ENCODE data around the gene SIGLECL1. TPM values are rescaled to one million over a fixed set of nuclear protein-coding genes. Genes with fewer than 3 reads are reported as not detected.

SIGLECL1 gene
- not detected for total RNA-seq

- 81 to 84% methylated on average over 14 to 22 of the region's 23 CpGs for WGBS, 2 donors
- intact Hi-C loops (cut with DNase I) = no loop called here
Measured at GRCh38 chr19:51250786-51251467, at the start of gene SIGLECL1. SIGLECL1 (plus strand) TSS chr19:51251080; CDS start chr19:51264073, 12,993 bp downstream.

GRCh38 chr19:51201712-51202111 is 49.2 kb upstream of the SIGLECL1 start:
- no peaks in the 10 kb centered on the region for H3K36me3 ChIP-seq (replicated peaks in 1 of 2; ENCODE audit: insufficient read depth in 1 of 2, low read depth in 2 of 2)
- H3K27ac ChIP-seq = no peak overlapping the region
- no peak for TF ChIP-seq POLR2A (IDR thresholded peaks at IDR 0.05)
- TF ChIP-seq, protein P1, sequence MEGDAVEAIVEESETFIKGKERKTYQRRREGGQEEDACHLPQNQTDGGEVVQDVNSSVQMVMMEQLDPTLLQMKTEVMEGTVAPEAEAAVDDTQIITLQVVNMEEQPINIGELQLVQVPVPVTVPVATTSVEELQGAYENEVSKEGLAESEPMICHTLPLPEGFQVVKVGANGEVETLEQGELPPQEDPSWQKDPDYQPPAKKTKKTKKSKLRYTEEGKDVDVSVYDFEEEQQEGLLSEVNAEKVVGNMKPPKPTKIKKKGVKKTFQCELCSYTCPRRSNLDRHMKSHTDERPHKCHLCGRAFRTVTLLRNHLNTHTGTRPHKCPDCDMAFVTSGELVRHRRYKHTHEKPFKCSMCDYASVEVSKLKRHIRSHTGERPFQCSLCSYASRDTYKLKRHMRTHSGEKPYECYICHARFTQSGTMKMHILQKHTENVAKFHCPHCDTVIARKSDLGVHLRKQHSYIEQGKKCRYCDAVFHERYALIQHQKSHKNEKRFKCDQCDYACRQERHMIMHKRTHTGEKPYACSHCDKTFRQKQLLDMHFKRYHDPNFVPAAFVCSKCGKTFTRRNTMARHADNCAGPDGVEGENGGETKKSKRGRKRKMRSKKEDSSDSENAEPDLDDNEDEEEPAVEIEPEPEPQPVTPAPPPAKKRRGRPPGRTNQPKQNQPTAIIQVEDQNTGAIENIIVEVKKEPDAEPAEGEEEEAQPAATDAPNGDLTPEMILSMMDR (IDR thresholded peaks at IDR 0.05) = no peak
- no peaks in the 10 kb centered on the region for H3K9me3 ChIP-seq
- intact Hi-C loops (cut with DNase I) = no loop called here
- 35 to 45% methylated on average over 4 to 5 of the region's 5 CpGs for WGBS, 2 donors
- ATAC-seq = no peak
- H3K4me1 ChIP-seq = no peaks in the 10 kb centered on the region
- DNase-seq = no peak
- no peaks in the 10 kb centered on the region for H3K27me3 ChIP-seq
- H3K4me3 ChIP-seq = no peak overlapping the region

More at GRCh38 chr19:51250786-51251467, at the start of gene SIGLECL1:
- Histone ChIP-seq H3K27ac (no peak within 1 kb of the TSS), H3K4me1 (no peaks in the 10 kb centered on the region), H3K4me3 (no peak within 1 kb of the TSS), H3K36me3 (replicated peaks in 1 of 2; ENCODE audit: insufficient read depth in 1 of 2, low read depth in 2 of 2) (no peaks in the 10 kb centered on the region), H3K9me3 (no peaks in the 10 kb centered on the region), H3K27me3 (no peaks in the 10 kb centered on the region)
- TF ChIP-seq POLR2A (IDR thresholded peaks at IDR 0.05) = no peak
- TF ChIP-seq, protein P1 (IDR thresholded peaks at IDR 0.05) = no peak
- DNase-seq (no peak), ATAC-seq (no peak)

DNA sequence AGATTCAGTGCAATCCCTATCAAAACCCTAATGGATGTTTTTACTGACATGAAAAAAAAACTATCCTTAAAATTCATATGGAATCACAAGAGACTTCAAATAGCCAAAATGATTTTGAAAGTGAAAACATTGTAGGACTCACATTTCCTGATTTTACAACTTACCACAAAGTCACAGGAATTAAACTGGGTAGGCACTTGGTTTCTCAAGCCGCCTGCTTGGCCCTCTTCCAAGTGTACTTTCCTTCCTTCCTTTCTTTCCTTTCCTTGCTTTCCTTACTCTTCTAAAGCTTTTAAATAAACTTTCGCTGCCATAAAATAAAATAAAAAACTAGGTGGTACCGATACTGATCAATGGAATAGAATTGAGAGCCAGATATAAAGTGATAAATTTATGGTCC is 47.0 kb upstream of the SIGLECL1 start:
- intact Hi-C loops (cut with DNase I) = no loop called here
- 46 to 64% methylated on average over 3 of the region's 3 CpGs for WGBS, 2 donors
- H3K4me1 ChIP-seq = no peaks in the 10 kb centered on the region
- ATAC-seq (no peak), DNase-seq (no peak)
- TF ChIP-seq POLR2A (IDR thresholded peaks at IDR 0.05) = no peak
- TF ChIP-seq, protein P1 (IDR thresholded peaks at IDR 0.05) = no peak
- no peaks in the 10 kb centered on the region for H3K27me3 ChIP-seq
- no peaks in the 10 kb centered on the region for H3K9me3 ChIP-seq
- no peak overlapping the region for H3K27ac ChIP-seq
- H3K36me3 ChIP-seq (replicated peaks in 1 of 2; ENCODE audit: insufficient read depth in 1 of 2, low read depth in 2 of 2) = no peaks in the 10 kb centered on the region
- no peak overlapping the region for H3K4me3 ChIP-seq

DNA sequence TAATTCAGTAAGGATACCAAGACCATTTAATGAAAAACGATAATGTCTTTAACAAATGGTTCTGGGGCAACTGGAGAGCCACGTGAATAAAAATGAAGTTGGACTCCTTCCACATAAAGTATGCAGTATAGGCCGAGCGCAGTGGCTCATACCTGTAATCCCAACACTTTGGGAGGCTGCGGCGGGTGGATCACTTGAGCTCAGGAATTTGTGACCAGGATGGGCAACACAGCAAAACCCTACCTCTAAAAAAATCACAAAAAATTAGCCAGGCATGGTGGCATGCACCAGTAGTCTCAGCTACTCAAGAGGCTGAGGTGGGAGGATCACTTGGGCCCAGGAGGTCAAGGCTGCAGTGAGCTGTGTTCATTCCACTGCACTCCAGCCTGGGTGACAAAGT is 46.6 kb upstream of the SIGLECL1 start:
- 61 to 71% methylated on average over 6 of the region's 6 CpGs for WGBS, 2 donors

More for the DNA sequence above, 46.6 kb upstream of the SIGLECL1 start:
- no peak for TF ChIP-seq POLR2A (IDR thresholded peaks at IDR 0.05)
- TF ChIP-seq, protein P1 (IDR thresholded peaks at IDR 0.05) = no peak
- Histone ChIP-seq H3K9me3 (no peaks in the 10 kb centered on the region), H3K36me3 (replicated peaks in 1 of 2; ENCODE audit: insufficient read depth in 1 of 2, low read depth in 2 of 2) (no peaks in the 10 kb centered on the region), H3K4me3 (no peak overlapping the region), H3K4me1 (no peaks in the 10 kb centered on the region), H3K27ac (no peak overlapping the region), H3K27me3 (no peaks in the 10 kb centered on the region)
- DNase-seq = no peak
- ATAC-seq = no peak
- intact Hi-C loops (cut with DNase I) = no loop called here

All from body of pancreas (tissue), 4 donors.